A549 (cell line): ENCODE measurements around the gene HSPB7.
"Not testable (repeated sequence)": the region's sequence is repeated elsewhere in the genome, so short reads cannot be mapped to it uniquely, and the experiment has no call there.

Experiments used
- CHD2 ChIP-seq: fragments of 150-350 bp; IDR thresholded peaks from 2 replicates; pipeline ENCODE4 v1.6.1; 2014; ENCODE audit warnings: low read length; ENCODE audit not compliant: partially characterized antibody
- CTCF ChIP-seq: fragments of >200 bp; sonication (Bioruptor Twin); formaldehyde crosslinking; IDR thresholded peaks from 3 replicates; pipeline ENCODE4 v1.5.1; 2016

GRCh38 chr1:16020878-16021277 lies 3.0 kb upstream of the HSPB7 start:
- TF ChIP-seq CTCF, CHD2: not testable (repeated sequence)
